H1 (cell line): ENCODE data around the gene ENOSF1. TPM values are rescaled to one million over a fixed set of nuclear protein-coding genes. Genes with fewer than 3 reads are reported as not detected.

Experiments
- ASH2L ChIP-seq: fragments of 200-600, 300-600 bp; sonication (generic); IDR thresholded peaks from one replicate; pipeline ENCODE4 v1.7.1; 2017; ENCODE audit warnings: low read length
- BCL11A ChIP-seq, 2 experiments: IDR thresholded peaks; one replicate each; pipeline ENCODE4 v1.6.1; 2011; ENCODE audit warnings: low read depth in 2 of 2, low read length in 2 of 2, mild to moderate bottlenecking in 2 of 2
- NRF1 ChIP-seq: IDR thresholded peaks from 2 replicates; pipeline ENCODE4 v1.6.1; 2011; ENCODE audit warnings: mild to moderate bottlenecking, low read depth, low read length, improper control_type of control experiment
- POLR2AphosphoS5 ChIP-seq: IDR thresholded peaks from 2 replicates; pipeline ENCODE4 v1.6.1; 2011; ENCODE audit warnings: low read depth, low read length
- SP4 ChIP-seq: IDR thresholded peaks from 2 replicates; pipeline ENCODE4 v1.6.1; 2012; ENCODE audit warnings: low read length, inconsistent platforms
- polyA plus RNA-seq, 7 experiments: library from polyadenylated mRNA; depleted of rRNA in 3 of 7; stranded (reverse) in 5 of 7; unstranded in 2 of 7; fragments of >200 nt in 5 of 7; fragments of 200-250 nt in 2 of 7; gene quantifications; 1 replicate in 5 of 7; 2 replicates in 1 of 7; 4 replicates in 1 of 7; pipeline versions ENCODE4 v1.2.1 to v1.2.3, GENCODE V29; 2011 to 2013; ENCODE audit warnings: missing spikeins in 2 of 7, mixed read lengths in 2 of 7
- total RNA-seq: library from RNA; stranded (reverse); fragmentation: NEBNext Ultra II Directional; extraction: Animal tissue kit (Norgen Biotek cat#: 25700); gene quantifications from 2 replicates; pipeline ENCODE4 v1.2.1, GENCODE V29; 2021

The ENOSF1 gene
- total and polyA plus RNA-seq, 2 of the 8 experiments (the other 6 are each of a cell fraction or from before 2014, with no cell fraction given) = 15.4 to 26.4 TPM

DNA sequence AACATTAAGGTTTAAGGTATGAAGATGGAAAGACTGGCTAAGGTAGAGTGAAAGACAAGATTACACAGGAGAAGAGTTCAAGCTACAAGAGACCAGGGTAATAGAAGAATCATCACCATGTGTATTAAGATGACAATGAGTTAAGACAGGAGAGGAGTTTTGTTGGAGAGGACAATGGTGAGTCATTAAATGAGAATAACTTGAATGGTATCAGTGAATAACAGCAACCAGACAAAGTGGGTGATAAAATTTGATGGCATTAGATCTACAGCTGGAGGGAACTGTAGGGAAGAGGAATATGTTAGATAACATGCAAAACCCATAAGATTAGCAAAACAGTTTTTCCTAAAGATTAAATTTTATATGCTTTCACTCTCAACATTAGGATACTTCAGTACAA, 18.8 kb upstream of the ENOSF1 start (continued):
- TF ChIP-seq BCL11A (IDR thresholded peaks at IDR 0.05; ENCODE audit: low read depth in 2 of 2, low read length in 2 of 2) = no peak
- TF ChIP-seq ASH2L = no peak
- no peak for TF ChIP-seq SP4
- TF ChIP-seq POLR2AphosphoS5 = no peak
- no peak for TF ChIP-seq NRF1
